B cell (primary cell): ENCODE results near the gene ADAMTS12.

Experiments
- CTCF ChIP-seq: fragments of 200-600 bp; IDR thresholded peaks from one replicate; pipeline ENCODE4 v1.8.0; 2022; ENCODE audit warnings: antibody characterized with exemption, mild to moderate bottlenecking
- EZH2 ChIP-seq: IDR thresholded peaks from 2 replicates; pipeline ENCODE4 v1.6.1; 2012; ENCODE audit warnings: borderline replicate concordance, low read depth, mild to moderate bottlenecking, moderate library complexity, low read length; ENCODE audit not compliant: insufficient read depth, poor library complexity, severe bottlenecking

GRCh38 chr5:33745101-33745770 lies 146.6 kb downstream of the ADAMTS12 start:
- TF ChIP-seq EZH2 (no peak), CTCF (no peak)
